ENCODE results near the gene NRSN2. TPM values are rescaled to one million over a fixed set of nuclear protein-coding genes. Genes with fewer than 3 reads are reported as not detected.

NRSN2 gene
- total RNA-seq, 1 experiment from 2014 or later, result 43.4 TPM

DNA sequence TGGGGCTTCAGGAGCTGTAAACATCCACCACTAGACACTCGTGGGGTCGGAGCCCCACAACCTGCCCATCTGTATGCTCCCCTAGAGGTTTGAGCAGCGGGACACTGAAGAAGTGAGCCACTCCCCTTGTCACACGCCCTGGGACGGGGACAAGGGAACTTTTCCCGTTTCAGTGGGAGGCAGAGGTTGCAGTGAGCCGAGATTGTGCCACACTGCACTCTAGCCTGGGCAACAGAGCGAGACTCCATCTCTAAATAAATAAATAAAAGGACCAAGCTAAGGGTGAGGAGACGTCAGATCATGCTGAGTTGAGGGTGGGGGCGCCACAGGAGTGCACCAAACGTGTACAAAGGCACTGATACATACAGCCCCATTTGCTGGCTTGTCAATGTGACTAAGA lies 41.2 kb upstream of the NRSN2 start:
- no peaks in the 10 kb centered on the region for H3K9me3 ChIP-seq (ENCODE audit: low read depth, low read length, poor library complexity, severe bottlenecking)
- DNase-seq (ENCODE audit: low spot score), result no peak
- no peak overlapping the region for H3K27ac ChIP-seq (ENCODE audit: low read depth, low read length, poor library complexity, severe bottlenecking)
- ChIA-PET POLR2A (ENCODE audit: low non-redundant PET) (interaction anchor here (0.7 kb wide), 1 partner anchor 8 kb away, joined by 7 read pairs; no protein-coding TSS in a partner anchor), CTCF (no interaction called here)
- peaks cover 41% of the 10 kb centered on the region for H3K4me1 ChIP-seq (ENCODE audit: insufficient read depth, low read length, poor library complexity, severe bottlenecking)
- no peak for TF ChIP-seq EZH2 (IDR thresholded peaks at IDR 0.05; ENCODE audit: borderline replicate concordance, low read depth, low read length, poor library complexity, severe bottlenecking)
- TF ChIP-seq, protein P1, sequence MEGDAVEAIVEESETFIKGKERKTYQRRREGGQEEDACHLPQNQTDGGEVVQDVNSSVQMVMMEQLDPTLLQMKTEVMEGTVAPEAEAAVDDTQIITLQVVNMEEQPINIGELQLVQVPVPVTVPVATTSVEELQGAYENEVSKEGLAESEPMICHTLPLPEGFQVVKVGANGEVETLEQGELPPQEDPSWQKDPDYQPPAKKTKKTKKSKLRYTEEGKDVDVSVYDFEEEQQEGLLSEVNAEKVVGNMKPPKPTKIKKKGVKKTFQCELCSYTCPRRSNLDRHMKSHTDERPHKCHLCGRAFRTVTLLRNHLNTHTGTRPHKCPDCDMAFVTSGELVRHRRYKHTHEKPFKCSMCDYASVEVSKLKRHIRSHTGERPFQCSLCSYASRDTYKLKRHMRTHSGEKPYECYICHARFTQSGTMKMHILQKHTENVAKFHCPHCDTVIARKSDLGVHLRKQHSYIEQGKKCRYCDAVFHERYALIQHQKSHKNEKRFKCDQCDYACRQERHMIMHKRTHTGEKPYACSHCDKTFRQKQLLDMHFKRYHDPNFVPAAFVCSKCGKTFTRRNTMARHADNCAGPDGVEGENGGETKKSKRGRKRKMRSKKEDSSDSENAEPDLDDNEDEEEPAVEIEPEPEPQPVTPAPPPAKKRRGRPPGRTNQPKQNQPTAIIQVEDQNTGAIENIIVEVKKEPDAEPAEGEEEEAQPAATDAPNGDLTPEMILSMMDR (conservative IDR thresholded peaks at IDR 0.05; ENCODE audit: low read depth, low read length), result no peak
- intact Hi-C loops (cut with micrococcal nuclease; ENCODE audit: unreplicated experiment), result no loop called here
- no peak overlapping the region for H3K4me3 ChIP-seq (ENCODE audit: low read depth, low read length, poor library complexity, severe bottlenecking)
- BruUV-seq (replicated peaks), result no TSS peak
- no peaks in the 10 kb centered on the region for H3K27me3 ChIP-seq (replicated peaks; ENCODE audit: insufficient read depth, low read depth, low read length, poor library complexity)
- no peaks in the 10 kb centered on the region for H3K36me3 ChIP-seq (ENCODE audit: insufficient read depth, low read length, poor library complexity, severe bottlenecking)

DNA sequence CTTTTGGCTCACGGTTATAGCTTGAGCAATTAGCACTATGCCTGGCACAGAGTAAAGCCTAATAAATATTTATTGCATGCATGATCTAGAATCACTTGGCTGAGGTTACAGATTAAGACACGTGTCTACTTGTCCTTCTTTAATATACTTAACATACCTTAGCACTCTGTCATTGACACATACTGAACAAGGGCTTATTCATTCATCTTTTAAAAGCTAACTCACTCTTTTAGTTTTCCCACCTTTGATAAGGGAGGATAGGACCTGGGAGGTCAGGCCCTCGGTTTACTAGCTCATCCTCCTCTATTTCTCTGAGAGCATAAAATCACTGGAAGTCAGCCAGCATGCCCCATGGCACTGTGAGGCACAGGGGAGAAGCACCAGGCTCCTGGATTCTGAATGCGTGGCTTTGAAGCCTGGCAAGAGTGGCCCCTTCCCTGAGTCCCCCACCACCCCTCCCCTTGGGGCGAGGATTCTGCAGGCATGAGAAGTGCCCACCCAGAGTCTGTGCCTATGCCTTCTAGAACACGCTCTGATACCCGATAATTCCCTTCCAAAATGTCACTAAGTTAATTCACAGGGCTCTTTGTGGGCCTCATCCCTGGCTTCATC lies 38.4 kb upstream of the NRSN2 start:
- Histone ChIP-seq H3K27me3 (replicated peaks; ENCODE audit: insufficient read depth, low read depth, low read length, poor library complexity) (no peaks in the 10 kb centered on the region), H3K36me3 (ENCODE audit: insufficient read depth, low read length, poor library complexity, severe bottlenecking) (no peaks in the 10 kb centered on the region), H3K27ac (ENCODE audit: low read depth, low read length, poor library complexity, severe bottlenecking) (peak overlapping the region; percentile 94), H3K4me3 (ENCODE audit: low read depth, low read length, poor library complexity, severe bottlenecking) (no peak overlapping the region), H3K9me3 (ENCODE audit: low read depth, low read length, poor library complexity, severe bottlenecking) (no peaks in the 10 kb centered on the region), H3K4me1 (ENCODE audit: insufficient read depth, low read length, poor library complexity, severe bottlenecking) (peaks cover 27% of the 10 kb centered on the region)
- BruUV-seq (replicated peaks), result no TSS peak
- ChIA-PET CTCF (no interaction called here), POLR2A (ENCODE audit: low non-redundant PET) (no interaction called here)
- TF ChIP-seq, protein P1 (conservative IDR thresholded peaks at IDR 0.05; ENCODE audit: low read depth, low read length), result no peak
- no peak for TF ChIP-seq EZH2 (IDR thresholded peaks at IDR 0.05; ENCODE audit: borderline replicate concordance, low read depth, low read length, poor library complexity, severe bottlenecking)
- intact Hi-C loops (cut with micrococcal nuclease; ENCODE audit: unreplicated experiment), result no loop called here
- no peak for DNase-seq (ENCODE audit: low spot score)

DNA sequence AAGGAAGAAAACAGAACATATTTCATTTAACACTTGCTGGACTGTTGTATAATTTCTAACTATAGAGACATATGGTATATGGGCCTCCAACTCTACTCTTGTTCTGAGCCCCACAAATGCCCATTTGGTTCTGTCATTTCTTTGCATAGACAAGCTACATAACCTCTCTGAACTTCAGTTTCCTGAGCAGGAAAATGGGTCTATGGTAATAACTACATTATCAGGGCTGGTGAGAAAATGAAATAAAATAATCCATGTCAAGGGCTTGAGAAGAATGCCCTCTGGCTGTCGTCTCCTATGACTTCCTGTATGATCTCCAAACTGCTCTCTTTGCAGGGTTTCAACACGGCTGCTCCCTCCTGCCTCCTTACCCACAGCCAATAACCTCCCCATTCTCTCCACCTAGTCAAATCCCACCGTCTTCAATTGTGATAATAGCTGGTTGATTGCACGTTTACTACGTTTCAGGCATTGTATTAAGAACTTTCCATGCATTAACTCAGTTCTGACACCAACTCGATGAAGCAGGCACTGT lies 37.5 kb upstream of the NRSN2 start:
- Histone ChIP-seq H3K36me3 (ENCODE audit: insufficient read depth, low read length, poor library complexity, severe bottlenecking) (no peaks in the 10 kb centered on the region), H3K4me1 (ENCODE audit: insufficient read depth, low read length, poor library complexity, severe bottlenecking) (peaks cover 32% of the 10 kb centered on the region), H3K4me3 (ENCODE audit: low read depth, low read length, poor library complexity, severe bottlenecking) (peak overlapping the region; percentile 42), H3K9me3 (ENCODE audit: low read depth, low read length, poor library complexity, severe bottlenecking) (no peaks in the 10 kb centered on the region), H3K27ac (ENCODE audit: low read depth, low read length, poor library complexity, severe bottlenecking) (peak overlapping the region; percentile 94), H3K27me3 (replicated peaks; ENCODE audit: insufficient read depth, low read depth, low read length, poor library complexity) (no peaks in the 10 kb centered on the region)
- ChIA-PET CTCF (interaction anchor here (0.5 kb wide), 1 partner anchor 337 kb away, joined by 3 read pairs; no protein-coding TSS in a partner anchor), POLR2A (ENCODE audit: low non-redundant PET) (no interaction called here)
- intact Hi-C loops (cut with micrococcal nuclease; ENCODE audit: unreplicated experiment), result no loop called here
- TF ChIP-seq, protein P1 (conservative IDR thresholded peaks at IDR 0.05; ENCODE audit: low read depth, low read length), result peak; percentile 18; the same call in 1 of the 2 replicates
- no peak for TF ChIP-seq EZH2 (IDR thresholded peaks at IDR 0.05; ENCODE audit: borderline replicate concordance, low read depth, low read length, poor library complexity, severe bottlenecking)
- DNase-seq (ENCODE audit: low spot score), result no peak
- TSS peak; percentile 98 for BruUV-seq (replicated peaks)
